Osteoblast (primary cell): ENCODE results near the gene PI4K2B. TPM values are rescaled to one million over a fixed set of nuclear protein-coding genes. Genes with fewer than 3 reads are reported as not detected.
"Not testable (repeated sequence)": the region's sequence is repeated elsewhere in the genome, so short reads cannot be mapped to it uniquely, and the experiment has no call there.

Source experiments
- DNase-seq: peaks from one replicate; pipeline ENCODE4 v3.0.0; 2011; ENCODE audit warnings: low spot score, mixed read lengths; ENCODE audit not compliant: insufficient read length; ENCODE audit errors: missing footprints
- H2AFZ ChIP-seq: 2 replicates; pipeline ENCODE4 v1.6.0; 2011; ENCODE audit warnings: mild to moderate bottlenecking, low read length
- H3K27ac ChIP-seq: 2 replicates; pipeline ENCODE4 v1.5.1; 2011; ENCODE audit warnings: mild to moderate bottlenecking, low read depth, low read length, moderate library complexity
- H3K27me3 ChIP-seq: 2 replicates; pipeline ENCODE4 v1.6.0; 2012; ENCODE audit warnings: mild to moderate bottlenecking, control low read depth, inconsistent platforms, low read length, moderate library complexity; ENCODE audit not compliant: insufficient read depth
- H3K36me3 ChIP-seq: 2 replicates; pipeline ENCODE4 v1.5.1; 2011; ENCODE audit warnings: mild to moderate bottlenecking, low read length, control low read depth, moderate library complexity; ENCODE audit not compliant: insufficient read depth
- H3K4me1 ChIP-seq: 2 replicates; pipeline ENCODE4 v1.5.1; 2011; ENCODE audit warnings: mild to moderate bottlenecking, low read length, control low read depth, moderate library complexity; ENCODE audit not compliant: insufficient read depth
- H3K4me2 ChIP-seq: 2 replicates; pipeline ENCODE4 v1.6.0; 2011; ENCODE audit warnings: mild to moderate bottlenecking, low read length; ENCODE audit not compliant: insufficient read depth
- H3K4me3 ChIP-seq: fragments of 200-600 bp; sonication (generic); 3 replicates; pipeline ENCODE4 v1.5.1; 2012; ENCODE audit warnings: mild to moderate bottlenecking, low read length, inconsistent platforms; ENCODE audit not compliant: insufficient read depth
- H3K79me2 ChIP-seq: 2 replicates; pipeline ENCODE4 v1.6.0; 2012; ENCODE audit warnings: mild to moderate bottlenecking, low read length, control low read depth, inconsistent platforms; ENCODE audit not compliant: insufficient read depth
- H3K9me3 ChIP-seq: 2 replicates; pipeline ENCODE4 v1.5.1; 2011; ENCODE audit warnings: low read depth, low read length, control low read depth
- H4K20me1 ChIP-seq: 2 replicates; pipeline ENCODE4 v1.6.0; 2012; ENCODE audit warnings: mild to moderate bottlenecking, low read length, control low read depth; ENCODE audit not compliant: insufficient read depth
- small RNA-seq: library from RNA; depleted of rRNA; stranded (forward); fragments of <200 nt; gene quantifications from one replicate; pipeline ENCODE3, GENCODE V24; 2012
- total RNA-seq: library from RNA; depleted of rRNA; stranded (reverse); fragments of >200 nt; gene quantifications from 2 replicates; pipeline ENCODE4 v1.2.3, GENCODE V29; 2012
- TF ChIP-seq, protein P1 (sequence below): IDR thresholded peaks from 2 replicates; pipeline ENCODE4 v1.5.1; 2011; ENCODE audit warnings: mild to moderate bottlenecking, low read depth, low read length, moderate library complexity; ENCODE audit errors: extremely low read depth

PI4K2B gene
- total RNA-seq, 1 donor, result 20.3 TPM

GRCh38 chr4:25320773-25321172 lies 86.9 kb downstream of the PI4K2B start:
- Histone ChIP-seq H3K79me2 (no peaks in the 10 kb centered on the region), H3K27me3 (no peaks in the 10 kb centered on the region), H3K27ac (peak overlapping the region; percentile 78), H3K4me2 (peak overlapping the region; percentile 68), H3K4me1 (peaks cover 16% of the 10 kb centered on the region), H4K20me1 (no peaks in the 10 kb centered on the region), H3K36me3 (peaks cover 6% of the 10 kb centered on the region), H3K4me3 (peak overlapping the region; percentile 32), H2AFZ (peak overlapping the region; percentile 75), H3K9me3 (no peaks in the 10 kb centered on the region)
- TF ChIP-seq, protein P1, sequence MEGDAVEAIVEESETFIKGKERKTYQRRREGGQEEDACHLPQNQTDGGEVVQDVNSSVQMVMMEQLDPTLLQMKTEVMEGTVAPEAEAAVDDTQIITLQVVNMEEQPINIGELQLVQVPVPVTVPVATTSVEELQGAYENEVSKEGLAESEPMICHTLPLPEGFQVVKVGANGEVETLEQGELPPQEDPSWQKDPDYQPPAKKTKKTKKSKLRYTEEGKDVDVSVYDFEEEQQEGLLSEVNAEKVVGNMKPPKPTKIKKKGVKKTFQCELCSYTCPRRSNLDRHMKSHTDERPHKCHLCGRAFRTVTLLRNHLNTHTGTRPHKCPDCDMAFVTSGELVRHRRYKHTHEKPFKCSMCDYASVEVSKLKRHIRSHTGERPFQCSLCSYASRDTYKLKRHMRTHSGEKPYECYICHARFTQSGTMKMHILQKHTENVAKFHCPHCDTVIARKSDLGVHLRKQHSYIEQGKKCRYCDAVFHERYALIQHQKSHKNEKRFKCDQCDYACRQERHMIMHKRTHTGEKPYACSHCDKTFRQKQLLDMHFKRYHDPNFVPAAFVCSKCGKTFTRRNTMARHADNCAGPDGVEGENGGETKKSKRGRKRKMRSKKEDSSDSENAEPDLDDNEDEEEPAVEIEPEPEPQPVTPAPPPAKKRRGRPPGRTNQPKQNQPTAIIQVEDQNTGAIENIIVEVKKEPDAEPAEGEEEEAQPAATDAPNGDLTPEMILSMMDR, result no peak
- peak; percentile 72 for DNase-seq

DNA sequence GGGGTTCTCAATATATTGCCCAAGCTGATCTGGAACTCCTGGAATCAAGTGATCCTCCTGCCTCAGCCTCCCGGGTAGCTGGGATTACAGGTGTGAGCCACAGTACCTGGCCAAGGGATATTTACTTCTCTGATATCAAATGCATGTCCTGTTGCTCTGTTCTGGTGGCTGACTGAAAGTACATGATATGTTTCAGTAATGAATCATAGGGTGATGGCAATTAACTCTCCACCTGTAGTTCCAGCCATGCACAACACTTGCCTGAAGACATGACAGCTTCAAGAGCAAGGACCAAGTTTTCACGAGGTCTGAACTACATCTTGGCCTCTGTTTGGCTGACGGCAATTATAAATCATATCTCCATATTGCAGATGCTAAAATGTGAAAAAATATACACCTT lies 87.9 kb downstream of the PI4K2B start:
- peaks cover 6% of the 10 kb centered on the region for H3K36me3 ChIP-seq
- no peak for DNase-seq
- no peaks in the 10 kb centered on the region for H3K79me2 ChIP-seq
- H4K20me1 ChIP-seq, result no peaks in the 10 kb centered on the region
- no peak overlapping the region for H2AFZ ChIP-seq
- H3K27me3 ChIP-seq, result no peaks in the 10 kb centered on the region
- no peaks in the 10 kb centered on the region for H3K9me3 ChIP-seq
- TF ChIP-seq, protein P1, result no peak
- peaks cover 16% of the 10 kb centered on the region for H3K4me1 ChIP-seq
- H3K4me2 ChIP-seq, result no peak overlapping the region
- no peak overlapping the region for H3K4me3 ChIP-seq
- H3K27ac ChIP-seq, result no peak overlapping the region

- not testable (repeated sequence) for H3K9me3 ChIP-seq, H3K27me3 ChIP-seq, H3K4me2 ChIP-seq, H3K36me3 ChIP-seq, H2AFZ ChIP-seq, H3K4me3 ChIP-seq, DNase-seq, H3K27ac ChIP-seq, H4K20me1 ChIP-seq, H3K4me1 ChIP-seq, H3K79me2 ChIP-seq
These were observed 94.6 kb downstream of the PI4K2B start for GRCh38 chr4:25328463-25328862.

Small RNAs within 50 kb of the gene (small RNA-seq; reads per million reads assigned to genes)
- not detected for gene RF00004

Other genes starting within 250 kb of the PI4K2B start
- gene LGI2, start 203.1 kb upstream of the PI4K2B start, total RNA-seq, result under 0.01 TPM in 2 replicates
- gene SEPSECS, start 73.6 kb upstream of the PI4K2B start, total RNA-seq, result 8.3 and 9.1 TPM in 2 replicates
- 13.0 and 13.4 TPM in 2 replicates for gene ZCCHC4, start 78.7 kb downstream of the PI4K2B start, total RNA-seq
- 28.2 and 31.8 TPM in 2 replicates for gene ANAPC4, start 143.2 kb downstream of the PI4K2B start, total RNA-seq